SK-MEL-5 (cell line): ENCODE measurements around the gene HINT3. TPM values are rescaled to one million over a fixed set of nuclear protein-coding genes. Genes with fewer than 3 reads are reported as not detected.

Experiments used
- DNase-seq: peaks from one replicate; pipeline ENCODE4 v3.0.0-alpha.2; 2016; ENCODE audit warnings: low read depth, low spot score
- in situ Hi-C: cut with HindIII; loops from 2 replicates; pipeline ENCODE4 v1.10.0; 2016; ENCODE audit warnings: low sequenced_read_pairs, high pct_unique_total_duplicates, low pct_unique_long_range_greater_than_20kb
- total RNA-seq: library from RNA; depleted of rRNA; stranded (reverse); fragments of >200 nt; shearing (Covaris generic); gene quantifications from 2 replicates; pipeline ENCODE4 v1.2.3, GENCODE V29; 2014

The HINT3 gene
- total RNA-seq, 1 experiment from 2014 or later = 19.6 TPM

GRCh38 chr6:125984311-125984710 lies 27.7 kb downstream of the HINT3 start:
- in situ Hi-C loops = no loop called here

DNA sequence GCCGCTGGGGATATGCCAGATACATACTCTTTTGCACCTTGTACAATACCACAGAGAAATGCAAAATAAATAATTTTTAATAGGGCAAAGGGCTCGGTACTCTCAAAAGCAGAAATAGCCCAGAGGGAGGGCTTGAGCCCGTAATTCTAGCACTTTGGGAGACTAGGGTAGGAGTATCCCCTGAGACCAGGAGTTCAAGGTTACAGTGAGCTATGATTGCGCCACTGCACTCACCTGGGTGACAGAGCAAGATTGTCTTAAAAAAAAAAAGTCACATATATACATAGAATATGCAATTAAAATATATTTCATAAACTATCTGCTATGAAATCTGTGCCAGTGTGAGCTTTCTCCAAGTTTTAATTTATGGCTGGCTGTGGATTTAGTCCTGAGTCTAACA lies 29.0 kb downstream of the HINT3 start:
- no peak for DNase-seq
- in situ Hi-C loops = no loop called here

More at GRCh38 chr6:125984311-125984710, 27.7 kb downstream of the HINT3 start:
- DNase-seq = no peak

DNA sequence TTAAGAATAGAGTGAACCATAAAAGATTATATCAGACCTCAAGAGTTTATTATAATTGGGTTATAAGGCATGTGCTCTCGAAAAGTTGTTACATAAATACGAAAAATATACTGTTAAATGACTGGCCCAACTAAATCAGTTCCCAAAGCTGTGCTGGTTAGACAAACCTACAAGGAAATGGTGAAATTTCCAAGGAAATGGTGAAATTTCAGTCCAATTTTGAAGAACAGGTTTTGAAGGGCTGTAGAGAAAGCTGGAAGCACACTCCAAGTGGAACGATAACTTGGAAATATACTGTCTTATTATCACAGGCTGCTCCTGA lies 29.4 kb downstream of the HINT3 start:
- no peak for DNase-seq
- in situ Hi-C loops = no loop called here

DNA sequence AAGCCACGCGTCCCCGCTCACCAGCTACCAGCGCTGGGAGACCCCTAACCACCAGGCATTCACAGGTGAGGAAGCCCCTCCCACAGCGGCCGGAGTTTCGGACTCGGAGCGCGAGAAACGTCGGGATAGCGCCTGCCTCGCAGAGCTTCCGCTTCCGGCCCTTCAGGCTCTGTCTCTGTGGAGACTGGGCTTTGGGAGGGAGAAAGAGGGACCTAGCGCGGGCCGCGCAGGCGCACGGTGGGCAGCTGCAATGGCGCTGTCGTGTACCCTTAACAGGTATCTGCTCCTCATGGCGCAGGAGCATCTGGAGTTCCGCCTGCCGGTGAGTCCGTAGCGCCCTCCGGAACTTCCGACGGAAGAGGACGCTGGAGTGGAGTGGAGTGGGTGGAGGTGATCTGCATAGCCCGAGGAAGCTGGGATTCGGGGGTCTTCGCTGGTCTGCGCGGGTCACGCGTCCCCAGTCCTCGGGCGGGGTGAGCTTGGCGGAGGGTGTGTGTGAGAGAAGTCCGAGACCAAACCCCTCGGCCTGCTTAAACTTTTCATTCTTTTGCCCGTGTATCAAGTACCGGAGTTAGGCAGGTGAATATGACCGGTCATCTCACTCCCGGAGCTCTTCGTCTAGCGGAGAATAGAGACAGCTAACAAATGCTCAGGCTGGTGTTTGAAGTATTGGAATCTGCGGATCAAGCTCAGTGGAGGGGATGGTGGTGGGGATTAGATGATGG lies 29.9 kb downstream of the HINT3 start, which contains the start of gene TRMT11:
TRMT11 (plus strand) TSS at position 240 of the 725 bp plus-strand sequence; CDS start at position 251, 11 bp downstream.
- in situ Hi-C loops = no loop called here
- peak; percentile 90 for DNase-seq

DNA sequence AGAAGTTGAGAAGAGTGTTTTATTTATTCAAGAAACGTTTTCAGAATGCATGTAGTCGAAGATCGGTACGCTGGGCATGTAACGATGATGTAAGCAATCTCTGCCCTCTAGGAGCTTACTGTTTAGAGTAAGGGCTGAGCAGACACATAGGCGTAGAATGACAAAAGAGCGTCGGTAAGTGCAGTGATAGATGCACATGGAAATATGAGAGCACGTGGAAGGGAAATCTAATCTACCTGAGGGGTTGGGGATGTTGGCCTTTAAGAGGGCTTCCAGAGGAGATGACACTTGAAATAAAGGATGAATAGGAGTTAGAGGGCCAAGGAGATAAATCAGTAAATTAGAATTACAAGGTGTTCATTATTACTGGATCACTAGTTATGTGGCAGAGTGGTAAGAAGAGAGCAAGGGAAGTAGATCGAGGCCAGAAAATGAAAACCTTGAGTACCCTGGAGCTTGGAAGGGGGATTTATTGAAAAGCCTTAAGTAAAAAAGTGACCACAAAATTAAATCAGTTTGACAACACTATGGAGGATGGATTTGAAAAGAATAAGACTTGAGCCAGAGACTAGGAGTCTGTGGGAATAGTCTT lies 30.6 kb downstream of the HINT3 start:
- in situ Hi-C loops = no loop called here
- DNase-seq = peak; percentile 11

DNA sequence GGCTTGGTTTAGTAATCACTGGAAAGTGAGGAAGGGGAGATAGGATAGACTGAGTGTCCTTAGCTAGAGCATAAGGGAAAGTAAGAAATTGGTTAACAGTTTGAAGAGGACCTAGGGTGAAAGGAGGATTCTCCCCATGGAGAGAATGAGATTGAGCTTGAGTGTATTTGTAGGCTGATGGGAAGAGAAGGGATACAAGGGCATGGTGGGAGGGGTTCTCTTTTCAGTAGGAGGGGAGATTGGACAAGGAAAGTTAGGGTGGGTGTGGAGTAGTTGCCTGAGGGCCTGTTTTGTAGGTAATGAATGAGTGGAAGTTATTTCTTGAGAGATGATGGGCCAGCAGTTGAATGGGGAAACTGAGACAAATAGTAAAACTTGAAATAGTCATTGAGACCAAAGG lies 31.7 kb downstream of the HINT3 start:
- no peak for DNase-seq
- in situ Hi-C loops = no loop called here

GRCh38 chr6:125989631-125990030 lies 33.1 kb downstream of the HINT3 start:
- no peak for DNase-seq
- in situ Hi-C loops = no loop called here

GRCh38 chr6:125991653-125992052 lies 35.1 kb downstream of the HINT3 start:
- in situ Hi-C loops = no loop called here

DNA sequence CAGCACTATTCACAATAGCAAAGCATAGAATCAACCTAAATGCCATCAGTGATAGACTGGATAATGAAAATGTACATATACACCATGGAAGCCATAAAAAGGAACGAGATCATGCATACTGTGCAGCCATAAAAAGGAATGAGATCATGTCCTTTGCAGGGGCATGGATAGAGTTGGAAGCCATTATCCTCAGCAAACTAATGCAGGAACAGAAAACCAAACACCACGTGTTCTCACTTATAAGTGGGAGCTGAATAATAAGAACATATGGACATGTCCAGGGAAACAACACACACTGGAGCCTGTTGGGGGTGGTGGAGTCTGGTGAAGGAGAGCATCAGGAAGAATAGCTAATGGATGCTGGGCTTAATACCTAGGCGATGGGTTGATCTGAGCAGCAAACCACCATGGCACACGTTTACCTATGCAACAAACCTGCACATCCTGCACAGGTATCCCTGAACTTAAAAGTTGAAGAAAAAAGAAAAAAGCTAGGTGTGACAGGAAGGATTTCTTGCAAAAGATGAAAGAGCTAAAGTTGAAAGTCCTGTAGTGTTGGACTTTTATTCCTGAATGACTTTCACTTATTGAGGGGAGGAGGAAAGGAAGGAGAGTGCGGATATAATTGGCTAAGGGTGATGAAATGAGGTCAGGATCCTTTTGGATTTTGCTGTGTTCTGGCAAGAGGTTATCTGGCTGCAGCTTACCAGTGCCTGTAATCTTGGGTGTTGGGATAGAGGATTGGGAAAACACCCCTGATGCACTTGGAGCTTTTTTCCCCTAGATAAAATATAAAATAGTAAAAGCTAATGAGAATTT lies 38.3 kb downstream of the HINT3 start:
- DNase-seq = no peak
- in situ Hi-C loops = no loop called here

More at GRCh38 chr6:125991653-125992052, 35.1 kb downstream of the HINT3 start:
- no peak for DNase-seq

DNA sequence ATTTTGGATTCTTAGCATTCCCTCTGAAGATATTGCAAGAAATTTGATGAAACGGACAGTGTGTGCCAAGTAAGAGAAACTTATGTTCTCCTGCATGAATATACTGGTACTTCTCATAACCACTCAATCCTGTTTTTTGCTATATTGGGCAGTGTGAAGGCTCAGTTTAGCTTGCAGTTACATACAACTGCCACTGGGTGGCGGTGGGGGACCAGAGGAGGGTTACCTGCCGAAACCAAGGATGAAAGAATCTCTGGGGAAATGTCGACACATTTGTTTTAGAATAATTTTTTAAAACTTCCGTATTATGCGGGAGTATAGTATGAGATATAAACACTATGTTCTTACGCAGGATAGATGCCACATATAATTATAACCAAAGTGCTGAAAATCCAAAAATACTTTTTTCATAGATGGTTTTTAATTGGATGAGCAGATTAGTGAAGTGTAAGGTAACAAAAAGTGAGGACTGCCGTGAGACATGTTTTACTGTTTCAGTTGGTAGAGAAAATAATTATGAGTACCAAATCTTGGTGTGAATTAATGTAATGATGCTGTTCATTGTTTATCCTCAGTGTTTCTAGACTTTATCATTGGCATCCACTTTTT lies 39.5 kb downstream of the HINT3 start:
- in situ Hi-C loops = no loop called here
- DNase-seq = peak; percentile 74

GRCh38 chr6:126002755-126003679 lies 46.4 kb downstream of the HINT3 start:
- DNase-seq = peak; percentile 27
- in situ Hi-C loops = no loop called here

DNA sequence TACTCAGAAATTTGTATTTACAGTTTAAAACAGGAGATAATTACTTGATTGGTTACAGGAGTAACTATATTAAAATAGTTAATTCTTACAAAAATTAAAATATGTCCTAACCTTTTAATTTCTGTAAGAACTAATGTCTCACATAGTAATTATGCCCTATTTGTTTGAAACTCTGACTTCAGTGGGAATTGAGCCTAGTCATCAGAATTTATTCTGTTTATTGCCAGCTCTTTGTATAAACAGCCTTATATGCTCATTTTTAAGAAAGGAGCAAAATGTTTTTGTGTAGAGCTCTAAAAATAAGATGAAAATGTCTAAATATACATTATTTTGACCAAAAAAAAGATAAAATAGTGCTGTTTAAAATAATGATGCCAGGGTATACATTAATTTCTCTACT lies 51.2 kb downstream of the HINT3 start:
- in situ Hi-C loops = no loop called here
- no peak for DNase-seq

DNA sequence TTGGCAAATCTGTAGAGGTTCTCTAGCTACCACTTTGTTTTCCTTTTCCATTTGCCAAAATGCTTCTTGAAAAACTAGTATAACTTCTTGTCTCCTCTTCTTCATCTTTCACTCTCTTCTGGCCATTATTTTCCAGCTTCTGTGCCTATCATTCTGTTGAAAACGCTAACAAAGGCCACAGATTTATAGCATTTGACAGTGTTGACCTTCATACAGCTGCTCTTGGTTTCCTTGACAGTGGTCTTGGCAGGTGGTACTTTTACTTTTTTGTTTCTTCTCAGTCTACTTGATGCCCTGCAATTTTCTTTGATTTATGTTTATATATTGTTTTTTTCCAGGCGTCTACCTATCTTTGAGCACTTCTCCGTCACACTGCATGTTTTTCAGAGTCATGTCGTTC lies 53.5 kb downstream of the HINT3 start:
- in situ Hi-C loops = no loop called here

GRCh38 chr6:126015863-126016262 lies 59.3 kb downstream of the HINT3 start:
- in situ Hi-C loops = no loop called here
- DNase-seq = peak; percentile 2

More for the DNA sequence above, 53.5 kb downstream of the HINT3 start:
- no peak for DNase-seq

- DNase-seq = peak; percentile 54
- in situ Hi-C loops = no loop called here
Observed at GRCh38 chr6:126016591-126016990, 60.0 kb downstream of the HINT3 start.

DNA sequence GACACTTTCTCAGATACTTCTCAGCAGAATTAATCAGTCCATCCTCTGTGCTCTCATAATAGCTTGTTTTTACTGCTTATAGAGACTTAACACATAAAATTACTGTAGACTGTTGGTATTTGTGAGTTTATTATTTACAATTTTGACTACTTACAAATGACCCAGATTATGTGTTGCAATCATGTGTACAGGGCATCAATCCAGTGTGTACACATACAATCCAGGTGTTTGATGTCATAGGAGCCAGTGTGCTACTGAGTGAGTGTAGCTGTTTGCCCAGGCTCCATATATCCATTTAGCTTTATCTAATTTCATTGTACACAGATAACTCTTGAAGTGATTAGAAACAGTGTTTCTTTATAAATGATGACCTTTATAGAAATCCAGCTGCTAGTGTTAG lies 61.1 kb downstream of the HINT3 start:
- in situ Hi-C loops = no loop called here
- no peak for DNase-seq
